ENCODE results near the gene SKIDA1.

The SKIDA1 gene

DNA sequence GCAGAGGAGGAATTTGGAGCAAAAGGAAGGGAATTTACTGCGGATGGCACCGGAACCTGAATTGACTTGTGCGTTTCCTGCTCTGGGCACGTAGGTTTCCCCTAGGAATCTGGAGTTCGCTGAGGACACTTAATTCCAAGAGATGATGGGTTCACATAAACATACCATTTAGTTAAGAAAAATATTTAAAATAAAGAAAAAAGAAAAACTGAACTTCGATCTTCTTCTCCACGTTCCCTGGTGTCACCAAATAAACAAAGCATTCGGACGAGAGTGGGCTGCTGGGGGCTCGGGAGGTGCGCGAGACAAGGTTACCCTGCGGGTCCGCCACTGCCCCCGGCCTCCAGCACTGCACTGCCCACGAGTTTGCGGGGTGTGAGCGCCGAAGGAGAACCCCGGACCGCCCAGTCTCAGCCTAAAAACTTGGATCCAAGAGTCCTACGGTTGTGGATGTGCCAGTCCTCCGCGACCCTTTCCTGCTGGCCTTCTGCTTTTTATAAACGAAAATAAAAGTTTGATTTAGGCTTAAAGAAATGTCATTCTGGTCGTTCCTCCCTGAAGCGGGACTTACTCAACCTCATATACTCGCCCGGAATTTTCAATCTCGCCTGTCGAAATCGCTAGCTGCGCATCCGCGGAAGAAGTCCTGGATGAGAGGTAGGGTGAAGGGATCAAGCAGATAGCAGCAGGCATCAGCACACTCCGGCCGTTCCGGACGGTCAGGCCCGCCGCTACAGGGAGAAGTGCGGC lies 30.3 kb downstream of the SKIDA1 start:
- H3K4me3 ChIP-seq (replicated peaks; ENCODE audit: low read depth, low read length) = peak overlapping the region; percentile 81
- TF ChIP-seq CTCF (IDR thresholded peaks at IDR 0.05; ENCODE audit: low read depth, low read length, missing control alignments) = no peak
- DNase-seq (ENCODE audit: extremely low read depth, low read depth) = no peak

DNA sequence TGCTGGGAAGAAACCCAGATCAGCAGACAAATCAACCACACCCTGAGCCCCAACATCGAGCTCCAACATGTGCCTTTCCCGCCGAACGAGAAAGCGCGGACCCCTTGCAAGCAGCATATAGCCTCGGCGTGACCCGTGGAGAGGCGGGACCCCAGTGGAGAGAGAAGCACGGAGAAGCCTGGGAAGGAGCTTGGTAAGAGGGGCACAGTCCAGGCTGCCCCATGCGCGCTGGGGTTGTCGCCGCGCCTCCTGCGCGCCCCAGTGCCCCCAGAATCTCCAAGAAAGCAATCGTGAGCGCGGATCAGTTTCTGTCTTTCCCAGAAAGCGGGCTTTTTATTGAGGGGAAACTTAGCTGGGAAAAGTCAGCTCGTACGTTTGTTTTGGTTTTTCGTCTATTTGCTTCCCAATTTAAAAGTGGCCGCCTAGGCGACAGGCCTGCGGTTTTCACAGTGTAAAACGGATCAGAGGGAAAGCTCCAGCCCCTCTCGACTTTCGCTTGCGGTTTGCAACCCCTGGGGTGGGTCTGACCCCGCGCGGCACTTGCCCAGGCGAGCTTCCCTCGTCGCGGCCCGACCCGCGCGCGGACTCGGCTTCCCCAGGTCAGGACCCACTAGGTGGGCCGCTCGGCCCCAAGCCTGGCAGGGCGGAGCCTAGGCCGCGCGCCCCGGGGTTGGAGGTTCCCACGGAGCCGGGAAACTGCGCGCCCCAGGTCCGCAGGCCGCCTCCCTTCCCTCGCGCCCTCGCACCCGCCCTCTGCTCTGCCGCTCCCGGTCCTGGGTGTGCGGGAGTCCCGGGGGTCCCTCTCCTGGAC lies 31.1 kb downstream of the SKIDA1 start:
- no peak for DNase-seq (ENCODE audit: extremely low read depth, low read depth)
- H3K4me3 ChIP-seq (replicated peaks; ENCODE audit: low read depth, low read length) = peak overlapping the region; percentile 81
- TF ChIP-seq CTCF (IDR thresholded peaks at IDR 0.05; ENCODE audit: low read depth, low read length, missing control alignments) = no peak

GRCh38 chr10:21493784-21494183 lies 31.7 kb downstream of the SKIDA1 start:
- H3K4me3 ChIP-seq (replicated peaks; ENCODE audit: low read depth, low read length) = no peak overlapping the region
- no peak for DNase-seq (ENCODE audit: extremely low read depth, low read depth)
- no peak for TF ChIP-seq CTCF (IDR thresholded peaks at IDR 0.05; ENCODE audit: low read depth, low read length, missing control alignments)

GRCh38 chr10:21492421-21492820 lies 33.1 kb downstream of the SKIDA1 start:
- DNase-seq (ENCODE audit: extremely low read depth, low read depth) = no peak
- TF ChIP-seq CTCF (IDR thresholded peaks at IDR 0.05; ENCODE audit: low read depth, low read length, missing control alignments) = no peak
- no peak overlapping the region for H3K4me3 ChIP-seq (replicated peaks; ENCODE audit: low read depth, low read length)

DNA sequence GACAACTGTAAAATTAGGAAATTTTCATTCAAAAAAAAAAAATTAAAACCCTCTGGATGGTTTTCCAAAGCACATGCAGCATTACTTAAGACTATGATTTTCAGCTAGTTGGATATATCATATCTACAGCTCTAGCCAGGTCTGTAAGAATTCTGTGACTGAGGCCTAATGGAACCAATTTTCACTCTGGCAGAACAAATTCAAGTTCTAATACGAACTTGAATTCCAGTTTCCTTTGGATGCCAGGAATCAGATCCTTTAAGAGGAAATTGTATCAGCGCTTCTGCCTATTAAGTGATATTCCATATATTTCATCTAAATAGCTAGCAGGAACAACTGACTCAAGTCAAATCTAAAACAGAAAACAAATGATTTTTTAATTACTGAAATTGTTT lies 34.8 kb downstream of the SKIDA1 start:
- TF ChIP-seq CTCF (IDR thresholded peaks at IDR 0.05; ENCODE audit: low read depth, low read length, missing control alignments) = no peak
- H3K4me3 ChIP-seq (replicated peaks; ENCODE audit: low read depth, low read length) = no peak overlapping the region
- DNase-seq (ENCODE audit: extremely low read depth, low read depth) = no peak

DNA sequence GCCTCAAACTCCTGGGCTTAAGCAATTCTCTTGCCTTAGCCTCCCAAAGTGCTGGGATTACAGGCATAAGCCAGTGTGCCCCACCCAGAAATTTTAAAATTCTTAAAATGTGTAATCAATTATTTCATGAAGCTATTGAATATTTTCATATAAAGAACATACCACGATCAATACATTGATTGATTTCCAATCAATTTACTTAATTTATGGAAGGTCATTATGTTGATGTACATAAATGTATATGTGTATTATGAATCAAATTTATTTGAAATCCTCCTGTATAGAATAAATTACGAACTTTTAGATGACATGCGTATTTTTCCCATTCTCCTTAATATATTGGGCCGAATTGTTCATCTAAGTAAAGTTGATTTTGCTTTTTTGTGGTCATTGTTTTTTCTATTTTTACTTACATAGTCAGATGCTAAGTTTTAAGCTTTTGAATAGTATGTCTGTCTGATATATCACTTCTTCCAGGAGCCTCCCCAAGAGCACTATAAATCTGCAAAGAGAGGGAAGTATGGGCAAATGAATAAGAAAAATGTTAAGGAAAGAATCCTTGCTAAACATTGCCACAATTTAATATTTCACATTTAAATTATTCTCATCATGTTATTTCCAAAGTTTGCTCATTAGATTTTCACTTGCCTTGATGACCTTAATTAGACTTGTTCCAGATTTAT lies 35.3 kb downstream of the SKIDA1 start:
- DNase-seq (ENCODE audit: extremely low read depth, low read depth) = no peak

More for the DNA sequence above, 35.3 kb downstream of the SKIDA1 start:
- H3K4me3 ChIP-seq (replicated peaks; ENCODE audit: low read depth, low read length) = no peak overlapping the region
- no peak for TF ChIP-seq CTCF (IDR thresholded peaks at IDR 0.05; ENCODE audit: low read depth, low read length, missing control alignments)
